GM12865 (cell line): Measurements from ENCODE around the gene MTHFD1L.

Experiments used
- DNase-seq: peaks from one replicate; pipeline ENCODE4 v3.0.0; 2010; ENCODE audit warnings: low read depth
- H3K4me3 ChIP-seq: 2 replicates; pipeline ENCODE4 v1.5.1; 2011; ENCODE audit warnings: mild to moderate bottlenecking, low read depth, low read length, control low read depth
- CTCF ChIP-seq: IDR thresholded peaks from 2 replicates; pipeline ENCODE4 v1.5.1; 2011; ENCODE audit warnings: low read length, control low read depth, low read depth, inconsistent platforms; ENCODE audit not compliant: insufficient read depth; ENCODE audit errors: missing control alignments

The MTHFD1L gene

DNA sequence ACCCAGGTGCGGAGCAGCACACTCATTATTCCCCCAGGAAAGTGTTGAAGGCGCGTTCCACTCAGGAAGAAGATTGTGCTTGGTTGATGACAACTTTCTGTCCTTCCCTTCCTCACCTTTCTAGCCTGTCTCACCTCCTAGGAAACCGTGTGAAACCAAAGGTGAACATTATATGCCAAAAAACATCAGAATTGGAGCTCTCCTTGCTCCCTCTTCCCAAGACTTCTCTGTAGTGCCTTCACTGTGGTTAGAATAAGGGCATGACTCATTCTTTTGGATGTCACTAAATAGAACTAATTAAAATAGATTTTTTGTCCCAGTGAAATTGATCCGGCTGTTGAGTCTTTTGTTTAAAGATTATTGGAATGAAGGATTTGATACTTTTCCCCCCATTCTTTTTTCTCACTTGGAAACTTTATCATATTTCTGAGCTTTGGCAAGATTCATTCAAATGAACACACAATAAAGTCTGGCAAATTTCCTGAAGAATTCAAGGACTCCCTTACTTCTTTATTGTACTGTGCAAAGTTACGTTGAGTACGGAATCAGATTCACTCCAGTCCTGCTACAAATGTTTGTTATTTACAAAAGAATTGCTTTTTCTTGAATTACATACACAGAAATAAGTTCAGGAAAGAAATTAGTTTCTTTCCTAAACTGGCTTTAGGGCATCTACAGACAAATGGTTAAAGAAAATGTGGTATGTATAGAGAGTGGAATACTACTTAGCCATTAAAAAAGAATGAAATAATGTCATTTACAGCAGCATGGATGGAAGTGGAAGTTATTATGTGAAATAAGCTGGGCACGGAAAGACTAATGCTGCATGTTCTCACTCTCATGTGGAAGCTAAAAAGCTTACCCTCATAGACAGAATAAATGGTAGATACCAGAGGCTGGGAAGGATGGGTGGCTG, 231.4 kb downstream of the MTHFD1L start:
- no peak overlapping the region for H3K4me3 ChIP-seq
- no peak for TF ChIP-seq CTCF
- no peak for DNase-seq

- TF ChIP-seq CTCF, result no peak
- DNase-seq, result peak; percentile 3
- H3K4me3 ChIP-seq, result no peak overlapping the region
Observed at GRCh38 chr6:151098166-151098565, 232.7 kb downstream of the MTHFD1L start.

DNA sequence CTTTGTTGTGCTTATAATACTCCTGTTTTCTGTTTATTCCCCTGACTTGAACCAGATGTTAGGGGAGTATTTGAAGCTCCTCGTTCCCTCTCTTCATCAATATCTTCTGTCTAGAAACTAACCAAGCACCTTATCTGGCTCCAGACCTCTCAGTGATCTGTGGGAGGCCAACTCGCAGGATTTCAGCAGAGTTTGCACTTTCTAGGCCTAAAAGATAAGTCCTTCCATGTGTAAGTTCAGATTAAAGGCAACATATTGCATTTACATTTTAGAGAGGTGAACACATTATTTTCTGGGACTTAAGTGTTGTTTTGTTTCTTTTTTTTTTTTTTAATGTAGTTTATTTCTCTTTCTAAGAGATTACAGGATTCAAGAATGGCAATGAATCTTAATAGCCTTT, 234.8 kb downstream of the MTHFD1L start:
- H3K4me3 ChIP-seq, result no peak overlapping the region
- TF ChIP-seq CTCF, result no peak
- DNase-seq, result no peak

DNA sequence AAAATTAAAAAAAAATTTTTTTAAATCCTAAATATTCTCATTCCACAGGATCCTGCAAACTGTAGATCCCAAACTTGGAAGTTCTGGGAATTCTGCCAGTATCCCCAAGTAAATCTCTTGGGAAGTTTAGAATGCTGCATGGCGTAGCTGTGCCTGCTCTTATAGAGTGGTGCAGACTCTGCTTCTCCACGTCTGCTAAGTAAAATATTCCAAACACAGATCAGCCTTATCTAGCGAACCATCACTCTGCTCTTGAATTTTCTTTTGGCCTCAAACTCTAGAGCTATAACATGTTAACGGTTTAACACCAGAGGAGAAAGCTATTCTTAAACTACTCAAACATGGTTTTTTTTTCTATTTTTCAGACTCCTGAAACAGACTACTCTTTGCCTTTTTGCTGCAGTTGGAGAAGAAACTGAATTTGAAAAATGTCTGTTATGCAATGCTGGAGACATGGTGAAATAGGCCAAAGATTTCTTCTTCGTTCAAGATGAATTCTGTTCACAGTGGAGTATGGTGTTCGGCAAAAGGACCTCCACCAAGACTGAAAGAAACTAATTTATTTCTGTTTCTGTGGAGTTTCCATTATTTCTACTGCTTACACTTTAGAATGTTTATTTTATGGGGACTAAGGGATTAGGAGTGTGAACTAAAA, 235.8 kb downstream of the MTHFD1L start:
- no peak for DNase-seq
- no peak for TF ChIP-seq CTCF
- no peak overlapping the region for H3K4me3 ChIP-seq

- DNase-seq, result no peak
- TF ChIP-seq CTCF, result no peak
- H3K4me3 ChIP-seq, result no peak overlapping the region
Observed at GRCh38 chr6:151101816-151102694, 236.6 kb downstream of the MTHFD1L start.

DNA sequence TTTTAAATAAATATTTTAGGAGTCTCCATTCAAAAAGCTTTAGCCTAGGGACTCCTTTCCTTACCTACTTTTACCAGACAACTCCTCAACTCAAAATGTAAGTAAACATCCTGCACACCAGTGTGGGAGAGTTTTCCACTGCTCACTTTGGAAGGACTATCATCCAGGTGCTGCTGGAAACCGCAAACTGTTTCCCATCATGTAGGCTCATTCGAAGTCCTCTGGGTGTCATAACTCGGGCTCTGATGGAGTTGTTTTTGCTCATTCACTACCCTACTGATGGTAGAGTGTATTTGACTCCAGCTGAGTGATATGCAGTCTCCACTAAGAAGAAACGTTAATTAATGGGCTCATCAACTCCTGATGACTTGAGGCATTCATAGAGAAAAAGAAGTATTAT, 237.8 kb downstream of the MTHFD1L start:
- no peak overlapping the region for H3K4me3 ChIP-seq
- no peak for DNase-seq
- TF ChIP-seq CTCF, result no peak
